HG03558 (cell line): Measurements from ENCODE around the gene HS6ST2.
A peak's percentile ranks its signal among the peaks of the same experiment; 100 is the strongest.

Experiments
- ATAC-seq: cut with Tn5 transposase; IDR thresholded peaks from one replicate; pipeline ENCODE4 v1.9.1; 2021; ENCODE audit warnings: moderate number of reproducible peaks; ENCODE audit not compliant: unreplicated experiment; ENCODE audit errors: extremely low read depth

The HS6ST2 gene

DNA sequence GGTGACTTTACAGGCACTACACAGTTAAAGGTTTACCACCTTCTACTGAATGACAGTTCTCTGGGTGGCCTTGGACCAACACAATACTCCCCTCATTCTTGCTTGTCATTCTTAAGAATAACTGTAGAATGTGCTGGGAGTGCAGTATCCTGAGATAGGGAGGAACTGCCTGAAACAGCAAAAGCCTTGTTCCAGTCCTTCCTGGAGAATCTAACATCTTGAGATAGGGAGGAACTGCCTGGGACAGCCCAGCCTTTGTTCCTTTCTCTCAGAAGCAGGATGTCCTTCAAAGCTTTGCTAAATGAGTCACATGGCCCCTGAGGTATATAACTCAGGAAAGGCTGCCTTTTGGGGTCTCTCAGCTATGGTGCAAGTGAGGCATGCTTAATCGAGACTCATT lies 323.9 kb downstream of the HS6ST2 start:
- no peak for ATAC-seq

DNA sequence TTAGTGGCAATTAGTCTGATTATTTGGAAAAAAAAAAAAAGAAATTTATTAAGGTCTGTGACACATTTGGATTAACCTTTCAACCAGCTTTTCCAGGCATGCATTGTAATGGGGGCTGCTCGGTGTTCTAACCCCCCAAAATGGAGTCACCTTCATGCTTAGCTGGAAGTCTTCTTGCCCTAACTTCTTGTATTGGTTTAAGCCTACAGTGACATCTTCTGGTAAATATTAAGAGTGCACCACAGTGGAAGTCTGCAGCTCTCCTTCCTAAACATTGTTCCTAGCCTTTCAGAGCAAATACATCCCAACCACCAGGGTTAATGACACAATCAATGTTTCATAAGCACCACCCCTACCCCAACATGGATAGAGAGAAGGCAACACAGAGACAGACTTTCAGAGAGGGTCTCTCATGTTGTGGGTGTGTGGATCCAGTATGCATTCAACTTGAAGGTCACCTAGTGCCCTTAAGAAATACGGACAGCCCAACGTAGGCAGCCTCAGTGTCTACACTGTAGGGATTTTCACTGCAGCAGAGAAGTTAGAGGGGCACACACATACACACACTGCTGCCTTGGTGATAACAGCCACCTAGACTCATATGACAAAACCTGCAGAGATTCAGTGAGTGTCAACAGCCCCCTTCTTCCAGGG lies 326.7 kb downstream of the HS6ST2 start:
- peak; percentile 62 for ATAC-seq

DNA sequence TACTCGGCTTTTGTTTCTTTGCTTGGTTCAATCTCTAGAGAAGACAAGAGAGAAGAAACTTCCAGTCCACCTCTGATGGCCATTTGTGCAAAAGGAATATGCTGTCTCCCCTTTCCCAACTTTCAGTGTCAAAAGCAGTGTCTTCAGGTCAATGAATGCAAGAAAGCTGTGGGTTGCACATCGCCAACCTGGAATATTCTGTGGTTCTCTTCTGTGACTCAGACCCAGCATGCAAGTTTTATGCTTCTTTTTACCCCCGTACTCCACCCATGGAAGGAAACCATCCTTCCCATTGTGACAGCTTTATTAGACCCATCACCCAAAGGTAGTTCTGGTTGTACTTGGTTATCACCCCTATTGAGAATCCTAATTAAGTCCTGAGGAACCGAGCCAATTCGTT lies 334.0 kb downstream of the HS6ST2 start:
- no peak for ATAC-seq

DNA sequence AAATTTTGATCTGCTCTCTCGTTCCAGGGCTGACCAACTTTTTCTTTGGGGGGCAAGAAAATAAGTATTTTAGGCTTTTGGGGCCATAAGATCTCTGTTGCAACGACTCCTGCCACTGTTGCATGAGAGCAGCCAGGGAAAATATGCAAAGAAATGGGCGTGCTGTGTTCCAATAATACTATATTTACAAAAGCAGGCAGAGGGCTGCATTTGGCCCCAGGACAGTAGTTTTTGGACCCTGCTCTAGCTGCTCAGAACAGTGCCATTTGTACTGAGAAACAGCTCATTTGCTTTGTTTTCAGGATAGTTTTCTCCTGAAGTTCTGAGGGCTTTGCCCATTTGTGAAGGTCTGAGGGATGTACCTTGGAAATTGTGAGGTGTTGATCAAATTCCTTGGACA lies 334.5 kb downstream of the HS6ST2 start:
- ATAC-seq: no peak

DNA sequence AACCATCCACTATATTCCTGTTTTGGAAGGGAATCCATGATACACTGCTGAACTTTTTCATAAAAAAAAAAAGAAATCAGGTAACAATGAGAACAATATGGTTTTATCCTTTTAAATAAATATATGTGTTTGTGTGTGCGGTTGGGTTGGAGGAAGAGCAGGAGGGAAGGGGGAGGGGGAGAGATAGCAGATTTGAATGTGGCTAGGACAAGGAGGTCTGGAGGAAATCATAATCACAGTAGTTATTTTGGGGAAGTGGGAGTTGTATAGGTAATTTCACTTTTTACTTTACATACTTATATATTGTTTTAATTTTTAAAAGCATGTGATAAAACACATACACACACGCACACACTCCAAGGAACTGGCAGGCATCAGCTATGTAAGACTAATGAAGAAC lies 335.1 kb downstream of the HS6ST2 start:
- no peak for ATAC-seq

DNA sequence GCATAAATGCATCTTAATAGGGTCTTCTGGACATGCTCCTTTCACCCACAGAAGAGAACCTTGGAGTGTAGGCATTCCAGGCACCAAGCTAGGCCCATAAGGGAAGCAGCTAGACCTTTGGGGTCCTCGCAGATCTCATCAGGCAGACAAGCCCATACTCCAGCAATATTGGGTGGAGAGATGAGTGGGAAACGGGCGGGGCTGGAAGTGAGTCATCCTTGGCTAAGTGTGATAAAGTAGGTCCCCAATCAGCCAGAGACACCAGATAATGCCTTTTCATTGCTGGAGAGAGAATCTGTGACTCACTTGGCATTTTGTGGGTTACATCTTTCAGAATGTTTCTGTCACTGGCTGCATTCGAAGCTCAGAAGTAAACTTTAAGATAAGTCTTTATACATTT lies 336.3 kb downstream of the HS6ST2 start:
- ATAC-seq: no peak

DNA sequence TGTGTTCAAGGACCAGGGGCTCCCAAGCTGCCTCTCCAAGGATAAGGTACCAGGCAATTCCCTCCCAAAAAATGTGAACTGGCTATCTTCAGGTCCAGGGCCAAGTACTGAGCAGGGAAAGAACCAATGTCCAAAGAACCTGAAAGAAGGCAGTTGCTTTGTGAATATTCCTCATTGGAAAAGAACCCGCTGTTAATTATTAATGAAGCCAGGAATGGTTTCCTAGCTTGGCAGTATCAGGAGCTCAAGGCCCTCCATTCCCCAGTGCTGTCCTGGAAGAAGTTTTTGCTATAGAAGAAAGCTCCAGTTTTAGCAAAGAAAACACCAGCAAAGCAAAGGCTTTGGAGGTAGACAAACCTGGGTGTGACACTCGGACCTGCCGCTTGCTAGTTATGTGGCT lies 339.6 kb downstream of the HS6ST2 start:
- no peak for ATAC-seq

DNA sequence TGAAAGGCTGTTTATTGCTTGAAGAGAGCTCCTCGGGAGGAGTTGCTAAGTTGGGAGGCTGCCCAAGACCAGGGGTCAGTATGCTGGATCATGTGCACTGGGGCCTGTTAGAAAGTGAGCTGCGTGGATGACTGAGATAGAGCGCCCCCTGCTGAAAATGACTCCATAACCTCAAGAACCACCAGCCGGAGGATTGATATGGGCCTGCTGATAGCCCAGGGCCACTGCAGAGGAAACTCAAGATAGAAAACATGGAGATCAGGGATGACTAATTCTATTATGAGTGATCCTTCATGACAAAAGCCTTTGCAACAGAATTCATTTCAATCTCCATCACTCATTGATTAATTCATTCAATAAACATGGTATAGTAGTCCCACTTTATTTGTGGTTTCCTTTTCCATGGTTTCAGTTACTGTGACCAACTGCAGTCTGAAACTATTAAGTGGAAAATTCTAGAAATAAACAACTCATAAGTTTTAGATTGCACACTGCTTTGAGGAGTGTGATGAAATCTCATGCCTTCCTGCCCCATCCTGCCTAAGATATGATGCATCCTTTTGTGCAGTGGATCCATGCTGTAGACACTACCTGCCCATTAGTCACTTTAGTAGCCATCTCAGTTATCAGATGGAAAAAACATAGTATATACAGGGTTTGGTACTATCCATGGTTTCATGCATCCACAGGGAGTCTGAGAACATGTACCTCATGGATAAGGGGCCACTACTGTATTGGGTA lies 342.9 kb downstream of the HS6ST2 start:
- no peak for ATAC-seq

DNA sequence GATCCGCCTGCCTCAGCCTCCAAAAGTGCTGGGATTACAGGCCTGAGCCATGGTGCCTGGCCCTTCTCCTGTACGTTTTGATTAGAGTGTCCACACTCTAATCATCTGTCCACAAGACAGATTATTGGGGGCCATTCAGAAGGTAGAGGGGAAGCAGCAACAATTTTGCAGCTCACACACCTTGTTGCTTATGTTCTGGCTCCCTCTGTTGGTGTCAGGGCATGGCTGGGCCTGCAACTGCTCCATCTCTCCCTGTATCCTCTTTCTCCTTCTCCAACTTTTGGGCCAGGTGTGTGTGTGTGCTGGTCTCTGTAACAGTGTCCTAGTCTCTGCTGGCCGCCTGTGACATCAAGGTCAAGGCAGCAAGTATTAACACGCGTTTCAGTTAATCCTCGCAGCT lies 344.1 kb downstream of the HS6ST2 start:
- ATAC-seq: no peak

DNA sequence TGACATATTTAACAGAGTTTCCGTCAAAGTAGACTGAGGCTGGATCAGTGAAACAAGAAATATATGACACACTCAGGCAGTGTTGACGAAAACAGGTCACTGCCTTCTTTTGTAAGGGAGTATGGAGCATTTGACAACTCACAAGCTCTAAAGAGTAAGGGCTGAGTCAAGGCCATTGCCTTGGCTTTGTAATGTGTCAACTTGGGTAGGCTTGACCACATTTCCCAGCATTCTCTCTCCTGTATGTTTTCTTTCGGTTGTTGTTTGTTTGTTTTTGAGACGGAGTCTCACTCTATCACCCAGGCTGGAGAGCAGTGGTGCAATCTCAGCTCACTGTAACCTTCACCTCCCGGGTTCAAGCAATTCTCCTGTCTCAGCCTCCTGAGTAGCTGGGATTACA lies 344.6 kb downstream of the HS6ST2 start:
- no peak for ATAC-seq

DNA sequence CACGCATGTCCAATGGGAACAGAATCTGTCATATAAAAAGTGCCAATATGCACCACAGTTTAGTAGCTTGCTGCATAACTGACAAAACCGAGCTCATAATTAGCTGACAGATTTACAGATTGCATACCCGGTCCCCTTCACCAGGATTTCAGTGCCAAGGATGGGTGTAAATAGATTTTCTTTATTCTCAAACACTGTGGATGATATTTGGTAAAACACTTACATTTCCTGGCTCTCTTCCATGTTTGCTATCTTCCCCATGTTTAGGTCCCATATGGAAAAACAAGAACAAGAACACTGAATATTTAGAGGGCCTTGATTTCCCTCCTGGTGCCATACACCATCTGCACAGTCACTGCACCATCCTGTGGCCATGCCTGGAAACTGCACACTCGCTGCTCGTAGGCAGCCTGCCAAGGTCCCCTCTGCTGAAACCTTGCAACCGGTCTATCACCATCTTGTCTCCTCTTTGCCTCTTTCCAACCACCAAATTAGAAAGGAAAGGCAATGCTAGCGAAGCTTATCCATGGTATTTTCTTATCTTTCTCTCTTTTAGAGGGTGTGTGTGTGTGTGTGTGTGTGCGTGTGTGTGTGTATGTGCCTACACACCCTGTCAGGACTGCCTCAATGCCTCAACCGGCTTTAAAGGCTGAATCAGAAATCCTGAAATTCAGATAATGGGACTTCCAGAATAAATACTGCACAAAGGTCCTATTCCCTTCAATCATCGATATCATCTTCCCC lies 345.4 kb downstream of the HS6ST2 start:
- ATAC-seq: no peak

DNA sequence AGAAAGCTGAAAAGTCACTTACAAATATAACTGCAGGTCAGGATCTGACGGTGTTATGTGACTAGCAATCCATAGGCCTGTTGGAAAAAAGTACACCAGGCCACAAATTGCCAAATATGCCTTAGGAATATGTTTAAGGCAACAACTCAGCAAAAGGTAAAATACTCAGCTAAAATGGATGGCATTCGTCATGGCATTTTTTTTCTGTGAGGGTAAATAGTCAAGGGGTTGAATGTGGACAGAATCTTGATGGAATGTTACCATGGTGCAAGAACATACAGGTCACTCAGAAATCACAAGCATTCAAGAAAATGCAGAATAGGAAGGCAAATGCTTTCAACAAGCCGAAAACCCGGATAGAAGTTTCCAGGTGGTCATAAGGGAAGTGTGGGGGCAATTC lies 347.9 kb downstream of the HS6ST2 start:
- no peak for ATAC-seq

DNA sequence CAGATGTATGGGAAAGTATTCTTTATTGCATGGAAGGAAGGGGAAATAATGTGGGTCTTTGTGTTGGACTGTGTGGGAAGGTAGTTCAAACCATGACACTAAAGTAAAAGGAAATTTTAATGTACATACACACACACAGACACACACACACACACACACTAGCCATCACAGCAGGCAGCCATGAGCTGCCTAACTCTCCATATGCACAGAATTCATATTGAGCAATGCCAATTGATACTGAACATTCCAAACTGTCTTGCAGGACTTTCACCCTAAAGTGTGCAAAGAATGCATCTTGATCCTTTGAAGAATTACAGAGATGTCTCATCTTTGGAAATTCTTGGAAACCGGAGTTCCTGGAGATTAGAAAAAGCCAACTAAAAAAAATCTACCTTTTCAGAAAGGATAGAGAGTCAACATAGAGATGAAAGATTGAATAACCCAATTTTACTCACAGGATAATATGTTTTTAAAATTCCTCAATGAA lies 349.0 kb downstream of the HS6ST2 start:
- no peak for ATAC-seq

DNA sequence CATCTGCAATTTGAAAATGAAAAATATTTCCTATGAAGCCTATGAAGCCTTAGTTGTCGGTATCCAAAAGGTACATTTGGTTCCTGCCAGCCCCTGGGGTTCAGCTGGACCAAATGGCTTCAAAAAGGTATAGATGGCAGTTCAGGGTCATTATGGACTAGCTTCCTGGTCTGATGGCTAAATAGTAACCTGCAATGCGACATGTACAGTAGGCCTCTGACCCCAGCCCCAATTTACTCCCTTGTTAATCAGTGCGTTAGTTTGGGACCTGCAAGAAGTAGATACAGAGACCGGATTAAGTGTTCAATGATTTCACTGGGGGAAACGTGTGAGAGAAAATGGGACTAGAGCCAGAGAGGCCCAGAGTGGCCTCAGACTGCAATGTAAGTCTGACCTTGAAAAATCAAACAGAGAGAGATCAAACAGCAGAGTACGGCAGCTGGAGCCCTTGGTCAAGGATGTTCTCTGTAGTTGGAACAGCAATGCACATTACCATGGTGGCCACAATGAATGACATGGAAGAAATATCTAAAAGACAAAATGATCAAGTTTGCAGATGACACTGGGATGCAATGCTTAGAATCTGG lies 354.6 kb downstream of the HS6ST2 start:
- ATAC-seq: no peak

DNA sequence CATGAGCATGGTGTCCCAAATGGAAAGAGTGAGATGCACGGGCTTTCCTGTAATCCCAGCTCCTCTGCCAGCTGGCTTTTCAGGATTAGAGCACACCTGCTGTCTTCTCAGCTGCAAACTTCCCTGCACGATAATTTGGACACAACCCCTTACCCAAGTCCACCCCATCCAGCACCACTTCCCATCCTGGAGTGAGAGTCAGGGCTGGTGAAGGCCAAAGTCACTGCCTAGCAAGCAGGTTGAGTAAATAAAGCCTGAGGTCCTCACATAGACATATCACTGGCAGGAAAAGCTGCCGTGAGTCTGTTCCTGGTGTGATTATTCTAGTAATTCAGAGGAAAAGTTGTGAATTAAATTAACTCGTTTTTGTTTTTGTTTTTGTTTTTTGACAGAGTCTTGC lies 355.7 kb downstream of the HS6ST2 start:
- no peak for ATAC-seq

DNA sequence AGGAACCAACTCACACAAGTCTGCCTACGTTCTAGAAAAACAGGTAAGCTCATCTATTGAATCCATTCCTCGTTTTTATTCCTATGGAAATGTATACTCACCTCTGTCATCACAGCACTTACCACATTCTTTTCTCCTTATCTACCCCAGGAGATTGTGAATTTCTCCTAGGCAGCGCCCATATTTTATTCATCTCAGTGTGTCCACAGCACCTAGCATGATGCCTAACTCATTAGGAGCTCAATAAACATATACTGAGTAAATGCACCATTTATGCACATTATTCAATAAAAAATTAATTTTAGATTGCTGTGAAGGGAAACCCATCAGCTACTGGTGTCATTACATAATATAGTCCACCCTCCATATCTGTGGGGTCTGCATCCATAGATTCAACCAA lies 363.4 kb downstream of the HS6ST2 start:
- ATAC-seq: no peak

DNA sequence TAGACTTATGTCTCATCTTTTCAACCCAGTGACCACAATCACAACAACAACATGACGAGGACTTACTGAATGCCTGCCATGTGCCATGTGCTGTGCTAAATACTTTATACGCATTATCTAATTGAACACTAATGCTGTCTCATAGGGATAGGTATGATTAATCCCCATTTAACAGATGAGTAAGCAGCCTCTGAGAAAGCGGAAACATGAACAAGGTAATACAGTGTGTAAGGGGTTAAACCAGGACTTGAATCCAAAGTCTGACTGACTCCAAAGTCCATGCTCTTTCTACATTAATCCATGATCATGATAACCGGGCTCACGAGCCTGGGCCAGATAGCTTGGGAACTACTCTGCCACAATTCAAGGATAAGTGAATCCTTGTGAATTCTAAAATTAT lies 364.3 kb downstream of the HS6ST2 start:
- no peak for ATAC-seq

DNA sequence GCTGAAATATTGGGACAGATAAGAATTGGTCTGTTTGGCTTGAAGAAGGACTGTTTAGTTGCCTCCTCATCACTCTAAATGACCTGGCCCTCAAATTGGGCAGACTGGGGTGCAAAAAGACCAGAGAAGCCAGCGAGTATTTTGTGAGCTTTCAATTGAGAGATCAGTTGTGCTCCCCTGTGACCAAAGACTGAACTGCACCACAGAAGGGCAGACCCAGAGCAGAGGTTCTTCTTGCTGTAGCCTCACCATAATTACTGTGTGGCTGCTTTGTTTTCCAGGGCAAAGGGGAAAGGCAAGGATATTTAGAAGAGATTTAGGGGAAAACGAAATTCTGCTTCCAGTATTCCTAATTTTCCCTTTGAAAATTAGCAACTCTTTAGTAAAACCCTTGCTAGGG lies 365.5 kb downstream of the HS6ST2 start:
- ATAC-seq: no peak

DNA sequence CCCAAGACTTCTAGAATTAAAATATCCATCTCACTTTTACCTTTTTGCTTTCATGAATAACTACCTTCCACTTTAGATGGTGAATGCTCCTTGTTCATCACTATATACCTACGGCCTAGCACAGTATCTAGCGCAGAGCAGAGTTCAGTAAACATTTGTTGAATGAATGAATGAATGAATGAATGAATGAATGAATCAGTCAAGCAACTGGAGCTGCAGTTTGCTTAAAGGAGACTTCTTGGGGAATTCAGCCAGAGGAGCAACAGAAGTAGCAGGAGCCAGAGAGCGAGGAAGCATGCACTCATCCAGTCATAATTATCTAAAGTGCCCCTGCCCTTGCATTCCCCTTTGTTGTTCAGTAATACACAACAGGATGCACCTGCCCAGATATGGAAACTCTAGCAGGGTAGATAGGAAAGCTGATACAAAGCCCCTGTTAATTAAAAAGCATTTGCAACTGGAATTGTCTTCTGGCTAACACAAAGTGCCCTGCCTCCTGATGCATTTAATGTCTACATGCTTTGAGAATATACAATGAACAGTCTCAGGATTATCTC lies 366.6 kb downstream of the HS6ST2 start:
- ATAC-seq: no peak

DNA sequence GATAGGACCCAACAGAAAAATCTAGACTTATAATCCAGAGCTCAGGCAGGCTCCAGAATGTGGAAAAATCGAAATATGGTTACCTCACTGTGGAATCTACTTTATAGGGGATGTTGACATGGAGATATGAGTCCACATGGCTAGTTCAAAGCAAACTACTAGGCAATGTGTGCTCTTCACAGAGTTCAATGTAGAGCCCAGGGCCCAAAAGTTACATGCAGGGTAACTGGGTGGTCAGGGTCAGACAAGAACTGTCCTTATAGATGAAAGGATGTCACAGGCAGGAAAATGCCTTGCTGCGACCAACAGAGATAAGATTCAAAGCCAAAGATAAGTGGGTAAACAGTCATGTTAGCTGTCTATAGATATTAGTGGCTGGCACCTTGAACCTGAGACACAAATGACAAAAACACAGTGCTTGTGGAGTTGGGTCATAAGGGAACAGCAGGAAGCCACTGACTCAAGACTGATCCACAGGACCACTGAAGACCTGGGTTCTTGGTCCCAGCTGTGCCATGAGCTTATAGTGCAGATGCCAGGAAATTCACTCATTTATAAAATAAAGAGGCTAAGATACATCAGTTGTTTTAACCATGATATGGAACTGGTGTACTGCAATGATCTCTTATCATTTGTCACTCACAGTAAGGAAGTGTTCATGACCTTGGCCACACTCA lies 367.9 kb downstream of the HS6ST2 start:
- ATAC-seq: no peak
